SU-DHL-6 (cell line): Measurements from ENCODE around the gene AXIN1.

Experiments used
- H2AFZ ChIP-seq: fragments of 200-600 bp; sonication (generic); 2 replicates; pipeline ENCODE4 v1.6.1; 2014; ENCODE audit warnings: low read depth, mild to moderate bottlenecking, moderate library complexity, mixed read lengths, antibody characterized with exemption, low read length; ENCODE audit not compliant: severe bottlenecking
- H3F3A ChIP-seq: fragments of 200-600 bp; shearing (Covaris generic); 2 replicates; pipeline ENCODE4 v1.6.0; 2016; ENCODE audit warnings: antibody characterized with exemption, mild to moderate bottlenecking; ENCODE audit not compliant: insufficient read depth
- H3K27ac ChIP-seq: fragments of 200-600 bp; sonication (generic); 2 replicates; pipeline ENCODE4 v1.5.1; 2016; ENCODE audit warnings: low read depth, mild to moderate bottlenecking, low read length, moderate library complexity, mixed read lengths
- H3K27me3 ChIP-seq: fragments of 200-600 bp; sonication (generic), shearing (Covaris generic); 2 replicates; pipeline ENCODE4 v1.6.0; 2014; ENCODE audit warnings: mild to moderate bottlenecking, low read length
- H3K36me3 ChIP-seq: fragments of 200-600 bp; sonication (generic); 2 replicates; pipeline ENCODE4 v1.6.1; 2014; ENCODE audit warnings: mild to moderate bottlenecking, low read length, mixed read lengths
- H3K4me2 ChIP-seq: fragments of 300-600, 200-600 bp; shearing (Covaris generic), sonication (generic); 2 replicates; pipeline ENCODE4 v1.6.0; 2014; ENCODE audit warnings: low read length, low read depth, mild to moderate bottlenecking; ENCODE audit not compliant: poor library complexity, severe bottlenecking
- H3K4me3 ChIP-seq: fragments of 200-600 bp; sonication (generic); 2 replicates; pipeline ENCODE4 v1.5.1; 2014; ENCODE audit warnings: antibody characterized with exemption, low read length, mild to moderate bottlenecking, mixed read lengths; ENCODE audit not compliant: insufficient read depth, poor library complexity, severe bottlenecking
- H3K79me2 ChIP-seq: fragments of 200-600 bp; sonication (generic); 2 replicates; pipeline ENCODE4 v1.6.1; 2014; ENCODE audit warnings: mild to moderate bottlenecking, low read length, moderate library complexity; ENCODE audit not compliant: insufficient read depth
- H3K9ac ChIP-seq: fragments of 200-600 bp; sonication (generic); 2 replicates; pipeline ENCODE4 v1.7.0; 2014; ENCODE audit warnings: mild to moderate bottlenecking, low read length
- H3K9me2 ChIP-seq: fragments of 200-600 bp; sonication (generic); replicated peaks from 2 replicates; pipeline ENCODE4 v1.6.1; 2014; ENCODE audit warnings: low read length; ENCODE audit not compliant: insufficient read depth
- H3K9me3 ChIP-seq: fragments of 200-600 bp; sonication (generic); 2 replicates; pipeline ENCODE4 v1.6.1; 2014; ENCODE audit warnings: low read length, mixed read lengths; ENCODE audit not compliant: insufficient read depth
- H4K20me1 ChIP-seq: fragments of 200-600 bp; sonication (generic); 2 replicates; pipeline ENCODE4 v1.6.1; 2014; ENCODE audit warnings: low read depth, mild to moderate bottlenecking, antibody characterized with exemption, low read length, moderate library complexity, mixed read lengths
- CTCF ChIP-seq: fragments of 200-600 bp; sonication (generic); IDR thresholded peaks from one replicate; pipeline ENCODE4 v1.5.1; 2017; ENCODE audit warnings: antibody characterized with exemption, mild to moderate bottlenecking, low read length, moderate library complexity; ENCODE audit not compliant: insufficient read depth, poor library complexity, severe bottlenecking
- EZH2phosphoT487 ChIP-seq: fragments of 200-600 bp; sonication (generic), shearing (Covaris generic); conservative IDR thresholded peaks from 2 replicates; pipeline ENCODE4 v1.6.1; 2018; ENCODE audit warnings: mild to moderate bottlenecking, antibody characterized with exemption, low read length, moderate library complexity, mixed read lengths

The AXIN1 gene

GRCh38 chr16:324201-324450 is 28.4 kb downstream of the AXIN1 start:
- TF ChIP-seq EZH2phosphoT487 (no peak), CTCF (no peak)
- no peak overlapping the region for H2AFZ ChIP-seq
- no peaks in the 10 kb centered on the region for H3K9me2 ChIP-seq
- H3K4me2 ChIP-seq: no peak overlapping the region
- H3F3A ChIP-seq: no peaks in the 10 kb centered on the region
- no peaks in the 10 kb centered on the region for H3K36me3 ChIP-seq
- H4K20me1 ChIP-seq: no peaks in the 10 kb centered on the region
- H3K9me3 ChIP-seq: no peaks in the 10 kb centered on the region
- H3K4me3 ChIP-seq: no peak overlapping the region
- no peak overlapping the region for H3K27ac ChIP-seq
- H3K27me3 ChIP-seq: no peaks in the 10 kb centered on the region
- no peak overlapping the region for H3K9ac ChIP-seq
- H3K79me2 ChIP-seq: peaks cover 17% of the 10 kb centered on the region

- Histone ChIP-seq H3K9me2 (no peaks in the 10 kb centered on the region), H2AFZ (no peak overlapping the region), H3K79me2 (peaks cover 15% of the 10 kb centered on the region), H4K20me1 (no peaks in the 10 kb centered on the region), H3K9ac (no peak overlapping the region), H3K4me2 (no peak overlapping the region), H3K27ac (no peak overlapping the region), H3K4me3 (no peak overlapping the region), H3K9me3 (no peaks in the 10 kb centered on the region), H3K27me3 (no peaks in the 10 kb centered on the region), H3F3A (no peaks in the 10 kb centered on the region), H3K36me3 (no peaks in the 10 kb centered on the region)
- TF ChIP-seq CTCF: no peak
- TF ChIP-seq EZH2phosphoT487: no peak
These were observed 29.9 kb downstream of the AXIN1 start for GRCh38 chr16:322476-323143.

GRCh38 chr16:321532-321931 is 31.0 kb downstream of the AXIN1 start:
- H3K9me3 ChIP-seq: no peaks in the 10 kb centered on the region
- H2AFZ ChIP-seq: no peak overlapping the region
- H3K27ac ChIP-seq: no peak overlapping the region
- no peak overlapping the region for H3K4me2 ChIP-seq
- no peaks in the 10 kb centered on the region for H3K36me3 ChIP-seq
- TF ChIP-seq CTCF: no peak
- no peak for TF ChIP-seq EZH2phosphoT487
- H3F3A ChIP-seq: no peaks in the 10 kb centered on the region
- H3K27me3 ChIP-seq: no peaks in the 10 kb centered on the region
- no peak overlapping the region for H3K4me3 ChIP-seq
- H4K20me1 ChIP-seq: no peaks in the 10 kb centered on the region
- peaks cover 12% of the 10 kb centered on the region for H3K79me2 ChIP-seq
- no peak overlapping the region for H3K9ac ChIP-seq
- H3K9me2 ChIP-seq: no peaks in the 10 kb centered on the region

- H2AFZ ChIP-seq: no peak overlapping the region
- H3K79me2 ChIP-seq: peaks cover 12% of the 10 kb centered on the region
- no peaks in the 10 kb centered on the region for H4K20me1 ChIP-seq
- no peak overlapping the region for H3K27ac ChIP-seq
- H3K9ac ChIP-seq: no peak overlapping the region
- no peaks in the 10 kb centered on the region for H3K9me3 ChIP-seq
- H3F3A ChIP-seq: no peaks in the 10 kb centered on the region
- TF ChIP-seq EZH2phosphoT487: no peak
- TF ChIP-seq CTCF: no peak
- no peak overlapping the region for H3K4me2 ChIP-seq
- H3K9me2 ChIP-seq: no peaks in the 10 kb centered on the region
- H3K36me3 ChIP-seq: no peaks in the 10 kb centered on the region
- H3K4me3 ChIP-seq: no peak overlapping the region
- no peaks in the 10 kb centered on the region for H3K27me3 ChIP-seq
These were observed 32.3 kb downstream of the AXIN1 start for GRCh38 chr16:320206-320605.
